ENCODE results near the gene GLOD4.
A peak's percentile ranks its signal among the peaks of the same experiment; 100 is the strongest.

Gene GLOD4

GRCh38 chr17:746181-746580, 35.9 kb downstream of the GLOD4 start:
- Histone ChIP-seq H3K9me3 (ENCODE audit: insufficient read depth, low read depth, low read length) (peaks cover 4% of the 10 kb centered on the region; the same call in 1 of the 2 replicates), H3K9ac (ENCODE audit: low read depth, low read length) (no peak overlapping the region), H3K36me3 (ENCODE audit: insufficient read depth, low read depth, low read length) (peaks cover 79% of the 10 kb centered on the region), H3K27ac (ENCODE audit: low read length) (no peak overlapping the region), H3K4me3 (ENCODE audit: low read length) (no peak overlapping the region), H3K27me3 (ENCODE audit: insufficient read depth, low read length) (no peaks in the 10 kb centered on the region), H3K4me1 (ENCODE audit: insufficient read depth, low read length) (peaks cover 4% of the 10 kb centered on the region; the same call in 1 of the 2 replicates)

- H3K9me3 ChIP-seq (ENCODE audit: insufficient read depth, low read depth, low read length): peaks cover 4% of the 10 kb centered on the region; the same call in 1 of the 2 replicates
- peaks cover 87% of the 10 kb centered on the region for H3K36me3 ChIP-seq (ENCODE audit: insufficient read depth, low read depth, low read length)
- no peaks in the 10 kb centered on the region for H3K27me3 ChIP-seq (ENCODE audit: insufficient read depth, low read length)
- no peak overlapping the region for H3K9ac ChIP-seq (ENCODE audit: low read depth, low read length)
- H3K4me1 ChIP-seq (ENCODE audit: insufficient read depth, low read length): no peaks in the 10 kb centered on the region
- no peak overlapping the region for H3K4me3 ChIP-seq (ENCODE audit: low read length)
- H3K27ac ChIP-seq (ENCODE audit: low read length): no peak overlapping the region
Observed at GRCh38 chr17:745406-745805, 36.7 kb downstream of the GLOD4 start.

DNA sequence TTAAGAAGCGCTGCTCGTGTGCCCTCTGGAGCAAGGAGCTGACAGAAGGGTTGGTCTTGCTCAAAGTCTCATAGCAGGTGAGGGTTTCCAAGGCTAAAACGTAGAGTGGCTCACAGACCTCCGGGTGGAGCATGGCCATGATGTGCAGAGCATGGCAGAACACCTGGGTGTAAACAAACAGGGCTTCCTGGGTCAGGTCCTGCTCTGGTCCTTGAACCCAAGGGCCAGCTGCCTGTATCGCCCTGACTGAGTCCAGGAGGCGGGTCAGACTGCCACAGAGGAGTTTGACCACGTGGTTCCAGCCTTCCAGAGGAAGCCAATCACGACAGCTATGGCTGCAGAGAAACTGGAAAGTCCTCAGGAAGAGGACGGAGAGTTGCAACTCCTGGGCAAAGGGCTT, 37.1 kb downstream of the GLOD4 start:
- no peak overlapping the region for H3K27ac ChIP-seq (ENCODE audit: low read length)
- peaks cover 91% of the 10 kb centered on the region for H3K36me3 ChIP-seq (ENCODE audit: insufficient read depth, low read depth, low read length)
- no peaks in the 10 kb centered on the region for H3K27me3 ChIP-seq (ENCODE audit: insufficient read depth, low read length)
- peaks cover 4% of the 10 kb centered on the region; the same call in 1 of the 2 replicates for H3K9me3 ChIP-seq (ENCODE audit: insufficient read depth, low read depth, low read length)
- no peaks in the 10 kb centered on the region for H3K4me1 ChIP-seq (ENCODE audit: insufficient read depth, low read length)
- no peak overlapping the region for H3K9ac ChIP-seq (ENCODE audit: low read depth, low read length)
- no peak overlapping the region for H3K4me3 ChIP-seq (ENCODE audit: low read length)

DNA sequence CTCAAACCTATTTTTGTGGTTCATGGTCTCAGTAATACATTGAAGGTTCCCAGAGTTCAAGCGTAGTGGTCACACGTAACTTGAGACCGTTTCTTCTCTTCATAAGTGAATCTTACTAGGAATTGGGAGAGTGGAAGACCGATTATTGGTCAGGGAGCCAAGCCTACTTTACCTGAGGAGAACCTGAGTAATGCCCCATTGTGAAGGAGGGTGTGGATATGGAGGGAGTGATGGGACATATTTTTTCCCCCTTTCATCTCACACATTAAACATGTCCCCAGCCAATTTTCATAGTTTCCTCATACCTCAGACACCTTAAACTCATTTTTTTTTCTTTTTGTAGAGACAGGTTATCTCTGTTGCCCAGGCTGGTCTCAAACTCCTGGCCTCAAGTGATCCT, 38.9 kb downstream of the GLOD4 start:
- Histone ChIP-seq H3K9ac (ENCODE audit: low read depth, low read length) (no peak overlapping the region), H3K27me3 (ENCODE audit: insufficient read depth, low read length) (no peaks in the 10 kb centered on the region), H3K27ac (ENCODE audit: low read length) (no peak overlapping the region), H3K4me3 (ENCODE audit: low read length) (no peak overlapping the region), H3K4me1 (ENCODE audit: insufficient read depth, low read length) (no peaks in the 10 kb centered on the region), H3K36me3 (ENCODE audit: insufficient read depth, low read depth, low read length) (peaks cover 97% of the 10 kb centered on the region), H3K9me3 (ENCODE audit: insufficient read depth, low read depth, low read length) (no peaks in the 10 kb centered on the region)

- Histone ChIP-seq H3K4me3 (ENCODE audit: low read length) (no peak overlapping the region), H3K4me1 (ENCODE audit: insufficient read depth, low read length) (no peaks in the 10 kb centered on the region), H3K27me3 (ENCODE audit: insufficient read depth, low read length) (no peaks in the 10 kb centered on the region), H3K27ac (ENCODE audit: low read length) (no peak overlapping the region), H3K9ac (ENCODE audit: low read depth, low read length) (no peak overlapping the region), H3K36me3 (ENCODE audit: insufficient read depth, low read depth, low read length) (peaks cover 95% of the 10 kb centered on the region), H3K9me3 (ENCODE audit: insufficient read depth, low read depth, low read length) (no peaks in the 10 kb centered on the region)
Observed at GRCh38 chr17:742147-742793, 39.8 kb downstream of the GLOD4 start.

DNA sequence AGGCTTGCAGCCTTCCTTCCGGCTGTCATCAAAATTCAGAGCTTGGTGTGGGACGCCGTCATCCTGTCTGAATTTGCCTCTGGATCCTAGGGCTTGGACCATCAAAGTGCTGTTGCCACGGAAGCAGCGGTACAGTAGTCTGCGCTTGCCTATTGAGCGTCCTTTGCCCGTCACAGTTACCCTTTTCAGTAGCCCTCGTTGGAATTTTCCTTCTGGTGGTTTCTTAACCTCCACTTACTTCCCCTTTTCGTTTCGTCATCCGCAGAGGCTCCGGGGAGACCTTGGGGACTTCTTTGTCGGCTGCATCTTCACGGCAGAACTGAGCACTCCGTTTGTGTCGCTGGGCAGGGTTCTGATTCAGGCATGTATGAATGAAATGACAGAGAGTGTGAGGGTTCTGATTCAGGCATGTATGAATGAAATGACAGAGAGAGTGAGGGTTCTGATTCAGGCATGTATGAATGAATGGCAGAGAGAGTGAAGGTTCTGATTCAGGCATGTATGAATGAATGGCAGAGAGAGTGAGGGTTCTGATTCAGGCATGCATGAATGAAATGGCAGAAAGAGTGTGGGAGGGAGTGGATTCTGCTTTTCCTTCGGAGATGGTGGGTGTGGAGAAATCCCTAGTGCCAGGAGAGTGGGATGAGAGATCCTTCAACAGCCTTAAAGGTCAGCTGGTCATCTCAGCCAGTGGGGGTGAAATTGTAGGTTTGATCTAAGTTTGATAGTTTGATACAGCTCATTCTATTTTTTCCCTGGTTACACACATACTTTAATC, 41.7 kb downstream of the GLOD4 start:
- no peak overlapping the region for H3K4me3 ChIP-seq (ENCODE audit: low read length)
- H3K36me3 ChIP-seq (ENCODE audit: insufficient read depth, low read depth, low read length): peaks cover 86% of the 10 kb centered on the region
- no peak overlapping the region for H3K27ac ChIP-seq (ENCODE audit: low read length)
- no peaks in the 10 kb centered on the region for H3K27me3 ChIP-seq (ENCODE audit: insufficient read depth, low read length)
- H3K9me3 ChIP-seq (ENCODE audit: insufficient read depth, low read depth, low read length): no peaks in the 10 kb centered on the region
- no peaks in the 10 kb centered on the region for H3K4me1 ChIP-seq (ENCODE audit: insufficient read depth, low read length)
- no peak overlapping the region for H3K9ac ChIP-seq (ENCODE audit: low read depth, low read length)

- Histone ChIP-seq H3K36me3 (ENCODE audit: insufficient read depth, low read depth, low read length) (peaks cover 69% of the 10 kb centered on the region), H3K4me3 (ENCODE audit: low read length) (no peak overlapping the region), H3K4me1 (ENCODE audit: insufficient read depth, low read length) (peaks cover 6% of the 10 kb centered on the region; the same call in 1 of the 2 replicates), H3K27me3 (ENCODE audit: insufficient read depth, low read length) (peaks cover 8% of the 10 kb centered on the region), H3K27ac (ENCODE audit: low read length) (no peak overlapping the region), H3K9ac (ENCODE audit: low read depth, low read length) (no peak overlapping the region), H3K9me3 (ENCODE audit: insufficient read depth, low read depth, low read length) (no peaks in the 10 kb centered on the region)
Observed at GRCh38 chr17:737561-738113, 44.4 kb downstream of the GLOD4 start.

DNA sequence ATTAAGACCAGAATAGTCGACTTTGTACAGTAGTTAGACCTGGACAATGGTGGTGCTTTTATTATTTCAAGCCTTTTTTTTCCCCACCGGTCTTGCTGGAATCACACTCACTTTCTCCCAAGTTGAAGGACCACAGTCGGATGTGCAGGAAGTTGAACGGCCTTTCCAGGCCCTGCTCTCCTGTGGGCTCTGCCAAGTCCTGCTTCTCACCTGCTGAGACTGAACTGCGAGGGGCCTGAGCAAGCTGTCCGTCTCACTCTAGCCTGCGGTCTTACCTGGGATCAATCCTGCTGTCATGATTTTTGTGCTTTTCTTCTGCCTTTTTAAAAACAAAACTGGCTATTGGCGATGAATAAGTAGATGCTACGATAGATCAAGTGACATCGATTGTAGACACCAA, 48.3 kb downstream of the GLOD4 start:
- no peak overlapping the region for H3K27ac ChIP-seq (ENCODE audit: low read length)
- H3K4me3 ChIP-seq (ENCODE audit: low read length): peak overlapping the region; percentile 80

DNA sequence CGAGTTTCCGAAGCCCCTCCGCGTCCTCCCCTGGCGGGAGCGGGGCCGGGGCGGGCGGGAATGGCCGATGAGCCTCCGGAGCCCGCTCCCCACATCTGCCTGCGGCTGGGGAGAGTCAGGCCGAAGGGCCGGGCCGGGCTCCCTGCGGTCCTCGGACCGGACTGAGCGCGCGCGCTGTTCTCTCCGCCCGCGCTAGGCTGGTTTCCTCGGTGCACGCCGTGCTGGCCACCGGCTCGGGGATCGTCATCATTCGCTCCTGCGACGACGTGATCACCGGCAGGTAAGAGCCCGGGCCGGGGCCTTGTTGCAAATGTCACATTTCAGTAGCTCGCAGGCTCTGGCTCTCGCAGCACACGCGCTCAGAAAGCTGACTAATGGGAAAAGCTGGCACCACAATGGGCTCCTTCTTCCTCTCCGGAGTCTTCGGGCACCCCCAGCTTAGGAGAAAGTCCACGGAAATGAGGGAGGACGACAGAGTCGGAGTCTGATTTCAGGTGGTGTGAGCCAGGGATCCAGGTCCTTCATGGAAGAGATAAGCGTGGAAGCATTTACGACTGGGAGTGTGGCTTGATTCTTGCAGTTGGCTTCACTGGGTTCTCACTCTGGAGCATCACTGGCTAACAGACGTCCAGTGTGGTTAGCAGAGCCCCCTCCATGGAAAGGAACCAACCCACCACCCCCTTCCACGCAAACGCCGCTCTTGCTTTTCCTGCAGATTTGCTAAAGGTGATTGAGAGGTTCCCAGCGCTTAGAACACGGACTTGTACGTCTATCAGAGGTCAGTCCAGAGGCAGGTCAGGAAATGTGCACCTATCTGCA, 49.0 kb downstream of the GLOD4 start:
- peak overlapping the region; percentile 79; the same call in 1 of the 2 replicates for H3K9ac ChIP-seq (ENCODE audit: low read depth, low read length)
- H3K36me3 ChIP-seq (ENCODE audit: insufficient read depth, low read depth, low read length): peaks cover 27% of the 10 kb centered on the region
- no peaks in the 10 kb centered on the region for H3K9me3 ChIP-seq (ENCODE audit: insufficient read depth, low read depth, low read length)
- peaks cover 6% of the 10 kb centered on the region; the same call in 1 of the 2 replicates for H3K4me1 ChIP-seq (ENCODE audit: insufficient read depth, low read length)
- no peak overlapping the region for H3K27ac ChIP-seq (ENCODE audit: low read length)
- H3K27me3 ChIP-seq (ENCODE audit: insufficient read depth, low read length): peaks cover 21% of the 10 kb centered on the region
- H3K4me3 ChIP-seq (ENCODE audit: low read length): peak overlapping the region; percentile 80

More for the DNA sequence above, 48.3 kb downstream of the GLOD4 start:
- no peaks in the 10 kb centered on the region for H3K9me3 ChIP-seq (ENCODE audit: insufficient read depth, low read depth, low read length)
- peak overlapping the region; percentile 79; the same call in 1 of the 2 replicates for H3K9ac ChIP-seq (ENCODE audit: low read depth, low read length)
- H3K36me3 ChIP-seq (ENCODE audit: insufficient read depth, low read depth, low read length): peaks cover 33% of the 10 kb centered on the region
- H3K4me1 ChIP-seq (ENCODE audit: insufficient read depth, low read length): peaks cover 6% of the 10 kb centered on the region; the same call in 1 of the 2 replicates
- peaks cover 21% of the 10 kb centered on the region for H3K27me3 ChIP-seq (ENCODE audit: insufficient read depth, low read length)

DNA sequence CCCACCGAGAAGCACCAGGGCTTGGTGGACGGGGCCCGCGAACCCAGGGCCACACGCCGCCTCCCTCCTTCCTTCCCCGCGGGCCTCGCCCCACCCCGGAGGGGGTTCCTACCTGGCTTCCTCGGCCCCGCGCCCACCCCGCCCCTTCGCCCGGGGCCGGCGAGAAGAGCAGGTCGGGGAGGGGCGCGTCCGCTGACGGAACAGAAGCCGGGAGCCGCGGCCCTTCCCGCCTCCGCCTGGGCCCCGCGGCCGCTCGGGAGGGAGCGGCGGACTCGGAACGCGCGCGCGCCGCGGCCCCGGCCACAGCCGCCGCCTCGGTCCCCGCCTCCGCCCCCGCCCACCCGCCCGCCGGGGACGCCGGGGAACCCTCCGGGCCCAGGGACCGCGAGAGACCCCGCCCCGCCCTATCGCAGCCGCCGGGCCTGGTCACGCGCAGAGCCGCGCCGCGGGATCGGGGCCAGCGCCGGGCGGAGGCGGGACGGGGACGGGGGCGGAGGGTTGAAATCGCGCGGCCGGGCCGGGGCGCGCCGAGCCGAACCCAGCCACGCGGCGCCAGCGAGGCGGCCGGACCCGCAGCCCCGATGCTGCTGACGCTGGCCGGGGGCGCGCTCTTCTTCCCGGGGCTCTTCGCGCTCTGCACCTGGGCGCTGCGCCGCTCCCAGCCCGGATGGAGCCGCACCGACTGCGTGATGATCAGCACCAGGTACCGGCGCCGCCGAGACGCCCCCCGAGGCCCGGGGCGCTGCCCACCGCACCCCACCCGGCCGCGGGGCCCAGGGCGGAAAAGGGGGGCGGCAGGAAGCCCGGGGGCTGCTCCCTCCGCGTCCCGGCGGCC, 49.8 kb downstream of the GLOD4 start, which contains the start of gene TLCD3A:
Gene TLCD3A (plus strand): TSS at position 530 of the 835 bp plus-strand sequence. CDS start 52 bp downstream, at position 582.
- H3K27me3 ChIP-seq (ENCODE audit: insufficient read depth, low read length): peaks cover 21% of the 10 kb centered on the region
- H3K27ac ChIP-seq (ENCODE audit: low read length): no peak within 1 kb of the TSS
- H3K4me3 ChIP-seq (ENCODE audit: low read length): peak within 1 kb of the TSS; percentile 80

More for the DNA sequence above, 49.8 kb downstream of the GLOD4 start, which contains the start of gene TLCD3A:
- Histone ChIP-seq H3K9me3 (ENCODE audit: insufficient read depth, low read depth, low read length) (no peaks in the 10 kb centered on the region), H3K4me1 (ENCODE audit: insufficient read depth, low read length) (peaks cover 6% of the 10 kb centered on the region; the same call in 1 of the 2 replicates), H3K36me3 (ENCODE audit: insufficient read depth, low read depth, low read length) (peaks cover 20% of the 10 kb centered on the region), H3K9ac (ENCODE audit: low read depth, low read length) (peak within 1 kb of the TSS; percentile 79; the same call in 1 of the 2 replicates)

Measured in iPS-20b (cell line).